IMR-90 (cell line): Measurements from ENCODE around the gene RHOBTB1. TPM values are rescaled to one million over a fixed set of nuclear protein-coding genes. Genes with fewer than 3 reads are reported as not detected.

Experiments
- ATAC-seq: fragments of 200-7000 bp; cut with Tn5 transposase; 2 replicates; pipeline ENCODE4 v1.9.1; 2020; ENCODE audit warnings: low read depth, mild to moderate bottlenecking, moderate library complexity
- BruUV-seq: library from RNA; stranded (reverse); fragments of 400-500 nt; replicated peaks from 2 replicates; lab custom pipeline; 2021; lab: Mats Ljungman, UMichigan
- CTCF ChIA-PET: fragments of 300-600 bp; formaldehyde crosslinking; extraction: SDS; loops from one replicate; lab custom pipeline; 2021; ENCODE audit warnings: antibody characterized with exemption; lab: Yijun Ruan, JAX
- POLR2A ChIA-PET: fragments of 300-600 bp; sonication (Branson Sonifier 250); formaldehyde crosslinking; loops from one replicate; lab custom pipeline; 2022; ENCODE audit warnings: antibody characterized with exemption; ENCODE audit not compliant: unreplicated experiment; lab: Charles Lee
- DNase-seq: peaks from one replicate; pipeline ENCODE4 v3.0.0; 2013
- H2AFZ ChIP-seq: replicated peaks from 2 replicates; pipeline ENCODE3; 2013; ENCODE audit warnings: low read length, mild to moderate bottlenecking; ENCODE audit not compliant: poor library complexity
- H2AK5ac ChIP-seq: 2 replicates; pipeline ENCODE4 v1.6.1; 2013; ENCODE audit warnings: low read depth, low read length, inconsistent platforms
- H2AK9ac ChIP-seq: replicated peaks from 2 replicates; pipeline ENCODE3; 2013; ENCODE audit warnings: mild to moderate bottlenecking, low read depth, low read length, moderate library complexity; ENCODE audit not compliant: poor library complexity
- H2BK120ac ChIP-seq: 2 replicates; pipeline ENCODE4 v1.6.1; 2013; ENCODE audit warnings: low read depth, low read length, inconsistent platforms
- H2BK15ac ChIP-seq: 3 replicates; pipeline ENCODE4 v1.6.1; 2013; ENCODE audit warnings: low read depth, low read length, inconsistent platforms
- H2BK20ac ChIP-seq: 2 replicates; pipeline ENCODE4 v1.6.1; 2013; ENCODE audit warnings: low read depth, mild to moderate bottlenecking, inconsistent platforms, low read length, moderate library complexity
- H2BK5ac ChIP-seq: 2 replicates; pipeline ENCODE4 v1.6.1; 2013; ENCODE audit warnings: mild to moderate bottlenecking, low read depth, low read length, inconsistent platforms; ENCODE audit not compliant: poor library complexity, severe bottlenecking
- H3K14ac ChIP-seq: replicated peaks from 2 replicates; pipeline ENCODE4 v1.6.1; 2013; ENCODE audit warnings: low read depth, low read length, inconsistent platforms
- H3K18ac ChIP-seq: 2 replicates; pipeline ENCODE4 v1.6.1; 2013; ENCODE audit warnings: low read depth, low read length, control low read depth
- H3K23ac ChIP-seq: 2 replicates; pipeline ENCODE4 v1.6.1; 2013; ENCODE audit warnings: low read depth, low read length, inconsistent platforms
- H3K27ac ChIP-seq: 2 replicates; pipeline ENCODE4 v1.5.1; 2013; ENCODE audit warnings: mild to moderate bottlenecking, control low read depth, low read length; ENCODE audit not compliant: insufficient read depth
- H3K27me3 ChIP-seq: 2 replicates; pipeline ENCODE4 v1.6.1; 2013; ENCODE audit warnings: low read length; ENCODE audit not compliant: control insufficient read depth, insufficient read depth
- H3K36me3 ChIP-seq: 2 replicates; pipeline ENCODE4 v1.6.1; 2013; ENCODE audit warnings: low read length, mixed read lengths; ENCODE audit not compliant: control insufficient read depth, insufficient read depth
- H3K4ac ChIP-seq: 2 replicates; pipeline ENCODE4 v1.6.1; 2013; ENCODE audit warnings: low read depth, low read length, inconsistent platforms
- H3K4me1 ChIP-seq: 2 replicates; pipeline ENCODE4 v1.6.1; 2013; ENCODE audit warnings: low read length, mixed read lengths; ENCODE audit not compliant: control insufficient read depth, insufficient read depth
- H3K4me2 ChIP-seq: 2 replicates; pipeline ENCODE4 v1.6.1; 2013; ENCODE audit warnings: low read depth, mild to moderate bottlenecking, control low read depth, low read length, moderate library complexity
- H3K4me3 ChIP-seq: 2 replicates; pipeline ENCODE4 v1.5.1; 2013; ENCODE audit warnings: low read depth, mild to moderate bottlenecking, control low read depth, low read length, moderate library complexity; ENCODE audit not compliant: insufficient read depth
- H3K56ac ChIP-seq: 2 replicates; pipeline ENCODE4 v1.6.1; 2013; ENCODE audit warnings: low read length, inconsistent platforms; ENCODE audit not compliant: insufficient read depth; ENCODE audit errors: extremely low read depth
- H3K79me1 ChIP-seq, 2 experiments: 2 replicates each; pipeline ENCODE4 v1.6.1; 2013; ENCODE audit warnings: low read length in 2 of 2, inconsistent platforms in 1 of 2, low read depth in 1 of 2
- H3K9ac ChIP-seq: 2 replicates; pipeline ENCODE4 v1.6.1; 2013; ENCODE audit warnings: low read depth, low read length, control low read depth
- H3K9me1 ChIP-seq: 2 replicates; pipeline ENCODE4 v1.6.1; 2013; ENCODE audit warnings: low read length, inconsistent platforms; ENCODE audit not compliant: insufficient read depth
- H3K9me3 ChIP-seq: 2 replicates; pipeline ENCODE4 v1.6.1; 2013; ENCODE audit warnings: low read length; ENCODE audit not compliant: control insufficient read depth, insufficient read depth
- H4K20me1 ChIP-seq: 2 replicates; pipeline ENCODE4 v1.6.1; 2013; ENCODE audit warnings: low read length, inconsistent platforms; ENCODE audit not compliant: insufficient read depth
- H4K5ac ChIP-seq: 2 replicates; pipeline ENCODE4 v1.6.1; 2013; ENCODE audit warnings: mild to moderate bottlenecking, low read depth, low read length, control low read depth
- H4K8ac ChIP-seq, 2 experiments: 2 replicates each; pipeline ENCODE4 v1.6.1; 2013; ENCODE audit warnings: low read depth in 2 of 2, low read length in 2 of 2, control low read depth in 1 of 2, inconsistent platforms in 1 of 2
- H4K91ac ChIP-seq: 2 replicates; pipeline ENCODE4 v1.6.1; 2013; ENCODE audit warnings: low read depth, low read length, inconsistent platforms; ENCODE audit not compliant: insufficient read depth
- CHD1 ChIP-seq: IDR thresholded peaks from 2 replicates; pipeline ENCODE4 v1.6.1; 2012; ENCODE audit warnings: low read depth, low read length, improper control_type of control experiment
- MAZ ChIP-seq: IDR thresholded peaks from 2 replicates; pipeline ENCODE4 v1.6.1; 2012; ENCODE audit warnings: low read depth, mild to moderate bottlenecking, low read length, improper control_type of control experiment, moderate library complexity, borderline replicate concordance
- WGBS, 2 experiments: methylation state at CpG; one replicate each; pipeline versions ENCODE4 v1.1.5 to v1.1.7; 2013; ENCODE audit warnings: missing lambda C conversion rate in 2 of 2; ENCODE audit not compliant: insufficient read length in 1 of 2; ENCODE audit errors: extremely low coverage in 2 of 2; 5-methylcytosine and 5-hydroxymethylcytosine counted together
- dilution Hi-C: fragments of 300-500 bp; cut with HindIII; formaldehyde crosslinking; loops from one replicate; pipeline ENCODE4 v1.14.3; 2018; ENCODE audit warnings: low sequenced_read_pairs; ENCODE audit not compliant: unreplicated experiment
- in situ Hi-C: fragments of 300-500 bp; cut with MboI; formaldehyde crosslinking; loops from 3 replicates; pipeline ENCODE4 v1.14.3; 2019; ENCODE audit warnings: low sequenced_read_pairs, inconsistent platforms, mixed read lengths
- intact Hi-C: fragments of 100-400 bp; cut with micrococcal nuclease; formaldehyde crosslinking; loops from 2 replicates; pipeline ENCODE4 v1.10.0; 2022
- polyA plus RNA-seq, 3 experiments: library from polyadenylated mRNA; depleted of rRNA; stranded (reverse); fragments of >200 nt; gene quantifications; 2 replicates each; pipeline ENCODE4 v1.2.3, GENCODE V29; 2012; ENCODE audit warnings: low replicate concordance in 1 of 3
- total RNA-seq: library from RNA; depleted of rRNA; stranded (reverse); fragments of >200 nt; gene quantifications from 2 replicates; pipeline ENCODE4 v1.2.3, GENCODE V29; 2012

Gene RHOBTB1
- total and polyA plus RNA-seq, 2 of the 4 experiments (the other 2 are of a cell fraction): 8.9 to 15.2 TPM

GRCh38 chr10:60930237-60930636, 13.7 kb downstream of the RHOBTB1 start:
- H4K91ac ChIP-seq: no peak overlapping the region
- no peak overlapping the region for H2AK9ac ChIP-seq
- H3K4me3 ChIP-seq: no peak overlapping the region
- no peak overlapping the region for H2AK5ac ChIP-seq
- no peaks in the 10 kb centered on the region for H4K20me1 ChIP-seq
- no peak overlapping the region for H2BK20ac ChIP-seq
- no peak for ATAC-seq
- no peak overlapping the region for H3K4me2 ChIP-seq
- in situ Hi-C loops (loop anchor here (25.0 kb wide), 1 partner anchor 1307 kb away; no protein-coding TSS in a partner anchor), dilution Hi-C loops (no loop called here), intact Hi-C loops (no loop called here)
- WGBS, 2 experiments: no CpG with 5 or more reads among the region's 3 CpGs
- H4K8ac ChIP-seq: no peak overlapping the region
- H3K4me1 ChIP-seq: no peaks in the 10 kb centered on the region
- H3K9ac ChIP-seq: no peak overlapping the region
- H3K27ac ChIP-seq: no peak overlapping the region
- no TSS peak for BruUV-seq
- H3K9me1 ChIP-seq: no peaks in the 10 kb centered on the region
- no peak overlapping the region for H3K18ac ChIP-seq
- no peak overlapping the region for H3K14ac ChIP-seq
- no peaks in the 10 kb centered on the region for H3K27me3 ChIP-seq
- no peak overlapping the region for H2BK5ac ChIP-seq
- no peak overlapping the region for H2AFZ ChIP-seq
- H3K56ac ChIP-seq: no peak overlapping the region
- DNase-seq: no peak
- POLR2A ChIA-PET: no interaction called here
- no peak overlapping the region for H4K5ac ChIP-seq
- H2BK120ac ChIP-seq: no peak overlapping the region
- H3K36me3 ChIP-seq: peaks cover 2% of the 10 kb centered on the region
- no peak overlapping the region for H2BK15ac ChIP-seq
- TF ChIP-seq MAZ: no peak
- TF ChIP-seq CHD1: no peak
- H3K79me1 ChIP-seq: peaks cover 4 to 11% of the 10 kb centered on the region in 2 experiments; a peak in 2 of 4 replicates
- CTCF ChIA-PET: no interaction called here
- no peak overlapping the region for H3K23ac ChIP-seq
- H3K4ac ChIP-seq: no peak overlapping the region
- no peaks in the 10 kb centered on the region for H3K9me3 ChIP-seq
